Measurements from ENCODE around the gene PTGS1.

PTGS1 gene

DNA sequence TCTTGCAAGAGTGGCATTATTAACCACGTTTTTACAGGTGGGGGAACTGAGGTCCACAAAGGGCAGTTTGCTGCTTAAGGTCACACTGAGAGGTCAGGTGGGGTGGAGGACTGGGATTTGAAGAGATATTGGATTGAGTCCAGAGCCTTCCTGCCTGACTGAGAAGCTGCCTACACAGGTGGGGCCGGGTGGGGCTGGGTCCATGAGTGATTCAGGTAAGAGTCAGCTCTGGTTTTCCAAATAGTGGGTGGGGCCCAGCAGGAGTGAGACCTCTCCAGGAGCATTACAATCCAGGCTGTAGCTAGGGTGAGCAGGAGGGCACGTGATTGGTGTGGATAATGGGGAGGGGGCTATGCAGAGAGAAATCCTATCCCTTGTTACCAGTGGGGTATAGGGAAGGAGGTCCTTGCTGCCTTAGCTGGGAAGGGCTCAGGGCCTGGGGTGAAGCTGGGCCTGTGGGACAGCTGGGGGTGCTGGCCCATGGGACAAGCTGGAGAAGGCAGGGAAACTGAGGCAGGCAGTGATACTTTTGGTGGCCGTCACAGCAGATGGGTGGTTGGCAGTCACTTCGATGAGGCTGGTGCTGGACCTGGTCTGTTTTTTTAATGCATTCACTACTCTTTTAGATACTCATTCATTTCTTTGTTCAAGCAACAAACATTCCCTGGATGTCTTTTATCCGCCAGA is 2.9 kb upstream of the PTGS1 start:
- no peak for DNase-seq (ENCODE audit: low spot score)
- TF ChIP-seq CTCF (IDR thresholded peaks at IDR 0.05; ENCODE audit: extremely low read depth, missing control alignments) = no peak

- DNase-seq (ENCODE audit: low spot score) = no peak
- TF ChIP-seq CTCF (IDR thresholded peaks at IDR 0.05; ENCODE audit: extremely low read depth, missing control alignments) = no peak
These were observed 2.2 kb upstream of the PTGS1 start for GRCh38 chr9:122368642-122369041.

DNA sequence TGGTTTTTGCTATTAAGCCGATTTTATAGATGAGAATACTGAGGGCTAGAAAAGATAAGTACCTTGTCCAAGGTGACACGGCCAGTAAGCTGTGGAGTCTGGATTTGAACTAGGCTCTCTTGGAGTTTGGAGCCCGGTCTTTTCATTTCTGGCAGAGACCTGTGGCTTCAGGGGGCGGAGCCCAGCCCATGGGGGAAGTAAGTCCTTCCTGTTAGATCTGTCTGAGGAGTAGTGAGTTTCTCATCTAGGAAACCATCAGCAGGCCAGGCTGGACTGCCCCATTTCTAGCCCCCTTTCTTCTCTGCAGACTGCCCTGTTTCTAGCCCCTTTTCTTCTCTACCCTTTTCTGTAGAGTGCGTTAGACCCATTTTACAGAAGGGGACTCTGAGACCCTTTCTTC is 521 bp upstream of the PTGS1 start:
- TF ChIP-seq CTCF (IDR thresholded peaks at IDR 0.05; ENCODE audit: extremely low read depth, missing control alignments) = no peak
- DNase-seq (ENCODE audit: low spot score) = no peak

- no peak for DNase-seq (ENCODE audit: low spot score)
- TF ChIP-seq CTCF (IDR thresholded peaks at IDR 0.05; ENCODE audit: extremely low read depth, missing control alignments) = no peak
These were observed 1.0 kb downstream of the PTGS1 start for GRCh38 chr9:122371846-122372245.

GRCh38 chr9:122372856-122373845 is 2.3 kb downstream of the PTGS1 start:
- no peak for DNase-seq (ENCODE audit: low spot score)
- no peak for TF ChIP-seq CTCF (IDR thresholded peaks at IDR 0.05; ENCODE audit: extremely low read depth, missing control alignments)

GRCh38 chr9:122374885-122375420 is 4.1 kb downstream of the PTGS1 start:
- DNase-seq (ENCODE audit: low spot score) = no peak
- TF ChIP-seq CTCF (IDR thresholded peaks at IDR 0.05; ENCODE audit: extremely low read depth, missing control alignments) = no peak

- no peak for DNase-seq (ENCODE audit: low spot score)
- TF ChIP-seq CTCF (IDR thresholded peaks at IDR 0.05; ENCODE audit: extremely low read depth, missing control alignments) = no peak
These were observed 6.0 kb downstream of the PTGS1 start for GRCh38 chr9:122376796-122377195.

Measured in GM20000 (cell line).